GM23338 (cell line): ENCODE data around the gene NPLOC4.

Experiments
- EZH2 ChIP-seq: fragments of 200-600 bp; sonication (generic); IDR thresholded peaks from one replicate; pipeline ENCODE4 v1.8.0; 2017; ENCODE audit warnings: antibody characterized with exemption, mild to moderate bottlenecking, low read depth; ENCODE audit not compliant: unreplicated experiment
- EZH2phosphoT487 ChIP-seq: fragments of 200-600 bp; sonication (generic); IDR thresholded peaks from one replicate; pipeline ENCODE4 v1.8.1; 2018; ENCODE audit warnings: antibody characterized with exemption; ENCODE audit not compliant: unreplicated experiment
- JUNB ChIP-seq: IDR thresholded peaks from one replicate; pipeline ENCODE4 v1.6.1; 2016; ENCODE audit warnings: antibody characterized with exemption; ENCODE audit not compliant: unreplicated experiment
- POLR2AphosphoS5 ChIP-seq: IDR thresholded peaks from 2 replicates; pipeline ENCODE4 v1.6.1; 2016; ENCODE audit warnings: antibody characterized with exemption, low read depth
- ZNF114 ChIP-seq: fragments of 250-450 bp; sonication (Bioruptor Pico); IDR thresholded peaks from 2 replicates; pipeline ENCODE4 v1.5.0; 2020; ENCODE audit warnings: mild to moderate bottlenecking, moderate library complexity
- TF ChIP-seq, protein P1 (sequence below): IDR thresholded peaks from one replicate; pipeline ENCODE4 v1.6.1; 2018; ENCODE audit warnings: antibody characterized with exemption; ENCODE audit not compliant: unreplicated experiment
- TF ChIP-seq, protein P2 (sequence below), 2 experiments: fragments of 200-600 bp in 1 of 2; sonication (generic) in 1 of 2; conservative IDR thresholded peaks; 2 replicates each; pipeline versions ENCODE4 v1.5.1 to v1.6.1; 2016 to 2017; ENCODE audit warnings: antibody characterized with exemption in 2 of 2, low read depth in 2 of 2, mild to moderate bottlenecking in 2 of 2, moderate library complexity in 1 of 2

DNA sequence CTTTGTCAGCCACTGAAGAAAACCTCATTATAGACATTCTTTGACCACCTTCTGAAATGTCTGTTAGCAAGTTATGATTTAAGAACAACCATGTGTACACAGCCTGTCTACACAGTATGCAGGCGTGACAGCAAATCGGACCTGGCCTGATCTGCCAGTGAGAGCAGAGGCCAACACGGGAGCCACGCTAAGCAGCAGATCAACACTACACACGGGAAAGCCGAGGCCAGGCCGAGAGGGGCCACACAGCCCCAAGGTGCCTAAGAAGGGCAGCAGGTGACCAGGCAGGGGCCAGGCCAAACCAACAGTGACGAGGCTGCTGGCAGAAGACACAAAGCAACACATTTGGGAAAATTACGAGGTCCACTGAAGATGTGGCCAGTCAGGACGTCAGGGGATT lies 68.5 kb downstream of the NPLOC4 start:
- TF ChIP-seq, protein P1, sequence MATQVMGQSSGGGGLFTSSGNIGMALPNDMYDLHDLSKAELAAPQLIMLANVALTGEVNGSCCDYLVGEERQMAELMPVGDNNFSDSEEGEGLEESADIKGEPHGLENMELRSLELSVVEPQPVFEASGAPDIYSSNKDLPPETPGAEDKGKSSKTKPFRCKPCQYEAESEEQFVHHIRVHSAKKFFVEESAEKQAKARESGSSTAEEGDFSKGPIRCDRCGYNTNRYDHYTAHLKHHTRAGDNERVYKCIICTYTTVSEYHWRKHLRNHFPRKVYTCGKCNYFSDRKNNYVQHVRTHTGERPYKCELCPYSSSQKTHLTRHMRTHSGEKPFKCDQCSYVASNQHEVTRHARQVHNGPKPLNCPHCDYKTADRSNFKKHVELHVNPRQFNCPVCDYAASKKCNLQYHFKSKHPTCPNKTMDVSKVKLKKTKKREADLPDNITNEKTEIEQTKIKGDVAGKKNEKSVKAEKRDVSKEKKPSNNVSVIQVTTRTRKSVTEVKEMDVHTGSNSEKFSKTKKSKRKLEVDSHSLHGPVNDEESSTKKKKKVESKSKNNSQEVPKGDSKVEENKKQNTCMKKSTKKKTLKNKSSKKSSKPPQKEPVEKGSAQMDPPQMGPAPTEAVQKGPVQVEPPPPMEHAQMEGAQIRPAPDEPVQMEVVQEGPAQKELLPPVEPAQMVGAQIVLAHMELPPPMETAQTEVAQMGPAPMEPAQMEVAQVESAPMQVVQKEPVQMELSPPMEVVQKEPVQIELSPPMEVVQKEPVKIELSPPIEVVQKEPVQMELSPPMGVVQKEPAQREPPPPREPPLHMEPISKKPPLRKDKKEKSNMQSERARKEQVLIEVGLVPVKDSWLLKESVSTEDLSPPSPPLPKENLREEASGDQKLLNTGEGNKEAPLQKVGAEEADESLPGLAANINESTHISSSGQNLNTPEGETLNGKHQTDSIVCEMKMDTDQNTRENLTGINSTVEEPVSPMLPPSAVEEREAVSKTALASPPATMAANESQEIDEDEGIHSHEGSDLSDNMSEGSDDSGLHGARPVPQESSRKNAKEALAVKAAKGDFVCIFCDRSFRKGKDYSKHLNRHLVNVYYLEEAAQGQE, result no peak
- TF ChIP-seq EZH2phosphoT487 (no peak), EZH2 (no peak), POLR2AphosphoS5 (no peak), ZNF114 (CRISPR knock-in tag) (no peak), JUNB (no peak)
- TF ChIP-seq, protein P2, sequence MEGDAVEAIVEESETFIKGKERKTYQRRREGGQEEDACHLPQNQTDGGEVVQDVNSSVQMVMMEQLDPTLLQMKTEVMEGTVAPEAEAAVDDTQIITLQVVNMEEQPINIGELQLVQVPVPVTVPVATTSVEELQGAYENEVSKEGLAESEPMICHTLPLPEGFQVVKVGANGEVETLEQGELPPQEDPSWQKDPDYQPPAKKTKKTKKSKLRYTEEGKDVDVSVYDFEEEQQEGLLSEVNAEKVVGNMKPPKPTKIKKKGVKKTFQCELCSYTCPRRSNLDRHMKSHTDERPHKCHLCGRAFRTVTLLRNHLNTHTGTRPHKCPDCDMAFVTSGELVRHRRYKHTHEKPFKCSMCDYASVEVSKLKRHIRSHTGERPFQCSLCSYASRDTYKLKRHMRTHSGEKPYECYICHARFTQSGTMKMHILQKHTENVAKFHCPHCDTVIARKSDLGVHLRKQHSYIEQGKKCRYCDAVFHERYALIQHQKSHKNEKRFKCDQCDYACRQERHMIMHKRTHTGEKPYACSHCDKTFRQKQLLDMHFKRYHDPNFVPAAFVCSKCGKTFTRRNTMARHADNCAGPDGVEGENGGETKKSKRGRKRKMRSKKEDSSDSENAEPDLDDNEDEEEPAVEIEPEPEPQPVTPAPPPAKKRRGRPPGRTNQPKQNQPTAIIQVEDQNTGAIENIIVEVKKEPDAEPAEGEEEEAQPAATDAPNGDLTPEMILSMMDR (conservative IDR thresholded peaks at IDR 0.05; ENCODE audit: low read depth in 2 of 2), result no peak
